ENCODE results near the gene PNPLA6. TPM values are rescaled to one million over a fixed set of nuclear protein-coding genes. Genes with fewer than 3 reads are reported as not detected.

The PNPLA6 gene
- total and polyA plus RNA-seq, 2 experiments from 2014 or later, result 66.6 to 135 TPM

GRCh38 chr19:7602240-7602934 is 66.9 kb downstream of the PNPLA6 start:
- Histone ChIP-seq H3K27me3 (ENCODE audit: insufficient read depth) (no peaks in the 10 kb centered on the region), H4K20me1 (replicated peaks; ENCODE audit: insufficient read depth) (peaks cover 23% of the 10 kb centered on the region), H3K4me1 (ENCODE audit: insufficient read depth) (peaks cover 12% of the 10 kb centered on the region), H3K9me2 (ENCODE audit: insufficient read depth) (no peaks in the 10 kb centered on the region), H2AFZ (no peak overlapping the region), H3K4me3 (no peak overlapping the region), H3K27ac (ENCODE audit: low read depth) (no peak overlapping the region), H3K36me3 (ENCODE audit: insufficient read depth) (no peaks in the 10 kb centered on the region), H3K79me2 (replicated peaks; ENCODE audit: insufficient read depth) (peaks cover 31% of the 10 kb centered on the region), H3F3A (replicated peaks; ENCODE audit: low read depth) (0 out of 2 replicates have a peak, but pooled peaks cover under 1% of the 10 kb centered on the region), H3K4me2 (peak overlapping the region; percentile 38; the same call in 1 of the 2 replicates)
- H3K4me3 Mint-ChIP-seq, result no peak overlapping the region
- H3K9me3 Mint-ChIP-seq, result peaks cover 3% of the 10 kb centered on the region; the same call in 2 of the 3 replicates
- peaks cover 26% of the 10 kb centered on the region for H3K4me1 Mint-ChIP-seq
- peaks cover 21% of the 10 kb centered on the region for H3K27me3 Mint-ChIP-seq (ENCODE audit: insufficient read depth, low read depth, poor library complexity)
- DNase-seq (ENCODE audit: low spot score) (no peak), ATAC-seq (no peak)
- H3K27ac Mint-ChIP-seq, result peak overlapping the region; percentile 80; the same call in 1 of the 2 replicates
- no peak for TF ChIP-seq EZH2 (IDR thresholded peaks at IDR 0.05; ENCODE audit: low read depth, unreplicated experiment)
- peaks cover 15% of the 10 kb centered on the region; the same call in 2 of the 3 replicates for H3K36me3 Mint-ChIP-seq (ENCODE audit: low read depth)

- H3K4me1 Mint-ChIP-seq, result peaks cover 20% of the 10 kb centered on the region
- ATAC-seq (no peak), DNase-seq (ENCODE audit: low spot score) (no peak)
- Histone ChIP-seq H3K4me2 (no peak overlapping the region), H3F3A (replicated peaks; ENCODE audit: low read depth) (no peaks in the 10 kb centered on the region), H3K27me3 (ENCODE audit: insufficient read depth) (no peaks in the 10 kb centered on the region), H2AFZ (no peak overlapping the region), H3K79me2 (replicated peaks; ENCODE audit: insufficient read depth) (peaks cover 25% of the 10 kb centered on the region), H3K4me3 (no peak overlapping the region), H3K4me1 (ENCODE audit: insufficient read depth) (peaks cover 6% of the 10 kb centered on the region), H3K27ac (ENCODE audit: low read depth) (no peak overlapping the region), H3K9me2 (ENCODE audit: insufficient read depth) (no peaks in the 10 kb centered on the region), H4K20me1 (replicated peaks; ENCODE audit: insufficient read depth) (peaks cover 19% of the 10 kb centered on the region), H3K36me3 (ENCODE audit: insufficient read depth) (no peaks in the 10 kb centered on the region)
- H3K4me3 Mint-ChIP-seq, result no peak overlapping the region
- H3K27me3 Mint-ChIP-seq (ENCODE audit: insufficient read depth, low read depth, poor library complexity), result peaks cover 20% of the 10 kb centered on the region
- H3K27ac Mint-ChIP-seq, result peak overlapping the region; percentile 80; the same call in 1 of the 2 replicates
- peaks cover 13% of the 10 kb centered on the region for H3K36me3 Mint-ChIP-seq (ENCODE audit: low read depth)
- peaks cover 3% of the 10 kb centered on the region; the same call in 2 of the 3 replicates for H3K9me3 Mint-ChIP-seq
- TF ChIP-seq NANOG (IDR thresholded peaks at IDR 0.05; ENCODE audit: borderline replicate concordance) (no peak), JUNB (IDR thresholded peaks at IDR 0.05; ENCODE audit: unreplicated experiment) (no peak), STAT1 (IDR thresholded peaks at IDR 0.05; ENCODE audit: unreplicated experiment) (no peak), ZNF114 (CRISPR knock-in tag; IDR thresholded peaks at IDR 0.05) (no peak), EZH2 (IDR thresholded peaks at IDR 0.05; ENCODE audit: low read depth, unreplicated experiment) (no peak), POLR2AphosphoS5 (IDR thresholded peaks at IDR 0.05; ENCODE audit: low read depth) (no peak), REST (IDR thresholded peaks at IDR 0.05; ENCODE audit: unreplicated experiment) (no peak), EZH2phosphoT487 (IDR thresholded peaks at IDR 0.05; ENCODE audit: unreplicated experiment) (no peak)
- TF ChIP-seq, protein P1, sequence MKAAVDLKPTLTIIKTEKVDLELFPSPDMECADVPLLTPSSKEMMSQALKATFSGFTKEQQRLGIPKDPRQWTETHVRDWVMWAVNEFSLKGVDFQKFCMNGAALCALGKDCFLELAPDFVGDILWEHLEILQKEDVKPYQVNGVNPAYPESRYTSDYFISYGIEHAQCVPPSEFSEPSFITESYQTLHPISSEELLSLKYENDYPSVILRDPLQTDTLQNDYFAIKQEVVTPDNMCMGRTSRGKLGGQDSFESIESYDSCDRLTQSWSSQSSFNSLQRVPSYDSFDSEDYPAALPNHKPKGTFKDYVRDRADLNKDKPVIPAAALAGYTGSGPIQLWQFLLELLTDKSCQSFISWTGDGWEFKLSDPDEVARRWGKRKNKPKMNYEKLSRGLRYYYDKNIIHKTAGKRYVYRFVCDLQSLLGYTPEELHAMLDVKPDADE (IDR thresholded peaks at IDR 0.05), result no peak
- TF ChIP-seq, protein P2, sequence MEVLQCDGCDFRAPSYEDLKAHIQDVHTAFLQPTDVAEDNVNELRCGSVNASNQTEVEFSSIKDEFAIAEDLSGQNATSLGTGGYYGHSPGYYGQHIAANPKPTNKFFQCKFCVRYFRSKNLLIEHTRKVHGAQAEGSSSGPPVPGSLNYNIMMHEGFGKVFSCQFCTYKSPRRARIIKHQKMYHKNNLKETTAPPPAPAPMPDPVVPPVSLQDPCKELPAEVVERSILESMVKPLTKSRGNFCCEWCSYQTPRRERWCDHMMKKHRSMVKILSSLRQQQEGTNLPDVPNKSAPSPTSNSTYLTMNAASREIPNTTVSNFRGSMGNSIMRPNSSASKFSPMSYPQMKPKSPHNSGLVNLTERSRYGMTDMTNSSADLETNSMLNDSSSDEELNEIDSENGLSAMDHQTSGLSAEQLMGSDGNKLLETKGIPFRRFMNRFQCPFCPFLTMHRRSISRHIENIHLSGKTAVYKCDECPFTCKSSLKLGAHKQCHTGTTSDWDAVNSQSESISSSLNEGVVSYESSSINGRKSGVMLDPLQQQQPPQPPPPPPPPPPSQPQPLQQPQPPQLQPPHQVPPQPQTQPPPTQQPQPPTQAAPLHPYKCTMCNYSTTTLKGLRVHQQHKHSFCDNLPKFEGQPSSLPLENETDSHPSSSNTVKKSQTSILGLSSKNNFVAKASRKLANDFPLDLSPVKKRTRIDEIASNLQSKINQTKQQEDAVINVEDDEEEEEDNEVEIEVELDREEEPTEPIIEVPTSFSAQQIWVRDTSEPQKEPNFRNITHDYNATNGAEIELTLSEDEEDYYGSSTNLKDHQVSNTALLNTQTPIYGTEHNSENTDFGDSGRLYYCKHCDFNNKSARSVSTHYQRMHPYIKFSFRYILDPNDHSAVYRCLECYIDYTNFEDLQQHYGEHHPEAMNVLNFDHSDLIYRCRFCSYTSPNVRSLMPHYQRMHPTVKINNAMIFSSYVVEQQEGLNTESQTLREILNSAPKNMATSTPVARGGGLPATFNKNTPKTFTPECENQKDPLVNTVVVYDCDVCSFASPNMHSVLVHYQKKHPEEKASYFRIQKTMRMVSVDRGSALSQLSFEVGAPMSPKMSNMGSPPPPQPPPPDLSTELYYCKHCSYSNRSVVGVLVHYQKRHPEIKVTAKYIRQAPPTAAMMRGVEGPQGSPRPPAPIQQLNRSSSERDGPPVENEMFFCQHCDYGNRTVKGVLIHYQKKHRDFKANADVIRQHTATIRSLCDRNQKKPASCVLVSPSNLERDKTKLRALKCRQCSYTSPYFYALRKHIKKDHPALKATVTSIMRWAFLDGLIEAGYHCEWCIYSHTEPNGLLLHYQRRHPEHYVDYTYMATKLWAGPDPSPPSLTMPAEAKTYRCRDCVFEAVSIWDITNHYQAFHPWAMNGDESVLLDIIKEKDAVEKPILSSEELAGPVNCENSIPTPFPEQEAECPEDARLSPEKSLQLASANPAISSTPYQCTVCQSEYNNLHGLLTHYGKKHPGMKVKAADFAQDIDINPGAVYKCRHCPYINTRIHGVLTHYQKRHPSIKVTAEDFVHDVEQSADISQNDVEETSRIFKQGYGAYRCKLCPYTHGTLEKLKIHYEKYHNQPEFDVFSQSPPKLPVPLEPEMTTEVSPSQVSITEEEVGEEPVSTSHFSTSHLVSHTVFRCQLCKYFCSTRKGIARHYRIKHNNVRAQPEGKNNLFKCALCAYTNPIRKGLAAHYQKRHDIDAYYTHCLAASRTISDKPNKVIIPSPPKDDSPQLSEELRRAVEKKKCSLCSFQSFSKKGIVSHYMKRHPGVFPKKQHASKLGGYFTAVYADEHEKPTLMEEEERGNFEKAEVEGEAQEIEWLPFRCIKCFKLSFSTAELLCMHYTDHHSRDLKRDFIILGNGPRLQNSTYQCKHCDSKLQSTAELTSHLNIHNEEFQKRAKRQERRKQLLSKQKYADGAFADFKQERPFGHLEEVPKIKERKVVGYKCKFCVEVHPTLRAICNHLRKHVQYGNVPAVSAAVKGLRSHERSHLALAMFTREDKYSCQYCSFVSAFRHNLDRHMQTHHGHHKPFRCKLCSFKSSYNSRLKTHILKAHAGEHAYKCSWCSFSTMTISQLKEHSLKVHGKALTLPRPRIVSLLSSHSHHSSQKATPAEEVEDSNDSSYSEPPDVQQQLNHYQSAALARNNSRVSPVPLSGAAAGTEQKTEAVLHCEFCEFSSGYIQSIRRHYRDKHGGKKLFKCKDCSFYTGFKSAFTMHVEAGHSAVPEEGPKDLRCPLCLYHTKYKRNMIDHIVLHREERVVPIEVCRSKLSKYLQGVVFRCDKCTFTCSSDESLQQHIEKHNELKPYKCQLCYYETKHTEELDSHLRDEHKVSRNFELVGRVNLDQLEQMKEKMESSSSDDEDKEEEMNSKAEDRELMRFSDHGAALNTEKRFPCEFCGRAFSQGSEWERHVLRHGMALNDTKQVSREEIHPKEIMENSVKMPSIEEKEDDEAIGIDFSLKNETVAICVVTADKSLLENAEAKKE (CRISPR knock-in tag; IDR thresholded peaks at IDR 0.05), result no peak
These were observed 67.5 kb downstream of the PNPLA6 start for GRCh38 chr19:7602935-7603497.
